WTC11 (cell line): ENCODE measurements around the gene ORM2.

Experiments
- NFYB ChIP-seq: sonication (generic); formaldehyde crosslinking; conservative IDR thresholded peaks from 2 replicates; pipeline ENCODE4 v1.8.0; 2022; ENCODE audit warnings: low read depth, missing genetic modification reagents
- SP1 ChIP-seq: sonication (generic); formaldehyde crosslinking; conservative IDR thresholded peaks from 2 replicates; pipeline ENCODE4 v1.8.1; 2022; ENCODE audit warnings: missing genetic modification reagents
- TEAD4 ChIP-seq: sonication (generic); formaldehyde crosslinking; IDR thresholded peaks from 2 replicates; pipeline ENCODE4 v1.8.0; 2022; ENCODE audit warnings: mild to moderate bottlenecking, missing genetic modification reagents
- TF ChIP-seq, protein P1 (sequence below): fragments of 200-600 bp; IDR thresholded peaks from 2 replicates; pipeline ENCODE4 v1.8.0; 2022; ENCODE audit warnings: antibody characterized with exemption
- TF ChIP-seq, protein P2 (sequence below): sonication (generic); formaldehyde crosslinking; IDR thresholded peaks from 2 replicates; pipeline ENCODE4 v1.8.1; 2022; ENCODE audit warnings: missing genetic modification reagents, borderline replicate concordance
- TF ChIP-seq, protein P3 (sequence below): sonication (generic); formaldehyde crosslinking; IDR thresholded peaks from 2 replicates; pipeline ENCODE4 v1.8.0; 2022; ENCODE audit warnings: mild to moderate bottlenecking, missing genetic modification reagents

DNA sequence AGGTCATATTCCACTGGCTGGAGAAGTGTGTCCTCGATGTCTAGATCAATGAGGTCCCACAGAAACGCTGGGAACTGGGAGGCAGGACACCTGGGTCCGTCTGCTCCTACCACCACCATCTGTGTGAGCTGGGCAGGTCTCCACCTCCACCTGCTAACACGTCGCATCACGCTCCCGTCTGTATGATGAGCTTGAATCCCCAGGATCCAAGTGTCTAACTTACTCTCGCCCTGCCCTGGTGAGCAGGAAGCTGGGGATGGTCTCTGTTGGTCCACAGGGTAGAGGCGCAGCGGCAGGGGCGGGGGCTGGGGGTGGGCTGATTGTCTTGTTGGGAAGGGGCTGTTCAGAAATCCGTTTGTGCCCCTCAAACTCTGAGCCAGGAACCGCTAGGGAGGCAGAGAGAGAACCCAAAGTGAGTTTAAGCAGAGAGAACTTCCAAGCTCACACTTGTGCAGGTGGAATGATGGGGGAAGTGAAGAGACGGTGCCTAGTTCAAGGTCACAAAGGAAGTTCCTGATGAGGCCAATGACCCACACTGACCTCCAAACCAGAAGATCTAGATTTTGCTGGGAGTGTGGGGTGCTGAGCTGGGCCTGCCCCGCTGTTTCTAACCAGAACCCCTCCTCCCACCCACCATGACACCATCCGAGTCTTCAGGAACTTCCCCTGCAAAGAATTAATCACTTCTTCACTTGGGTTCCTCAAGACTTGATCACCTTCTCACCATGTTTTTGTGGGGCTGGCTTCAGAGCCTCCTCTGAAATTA, 21.1 kb downstream of the ORM2 start:
- TF ChIP-seq, protein P1, sequence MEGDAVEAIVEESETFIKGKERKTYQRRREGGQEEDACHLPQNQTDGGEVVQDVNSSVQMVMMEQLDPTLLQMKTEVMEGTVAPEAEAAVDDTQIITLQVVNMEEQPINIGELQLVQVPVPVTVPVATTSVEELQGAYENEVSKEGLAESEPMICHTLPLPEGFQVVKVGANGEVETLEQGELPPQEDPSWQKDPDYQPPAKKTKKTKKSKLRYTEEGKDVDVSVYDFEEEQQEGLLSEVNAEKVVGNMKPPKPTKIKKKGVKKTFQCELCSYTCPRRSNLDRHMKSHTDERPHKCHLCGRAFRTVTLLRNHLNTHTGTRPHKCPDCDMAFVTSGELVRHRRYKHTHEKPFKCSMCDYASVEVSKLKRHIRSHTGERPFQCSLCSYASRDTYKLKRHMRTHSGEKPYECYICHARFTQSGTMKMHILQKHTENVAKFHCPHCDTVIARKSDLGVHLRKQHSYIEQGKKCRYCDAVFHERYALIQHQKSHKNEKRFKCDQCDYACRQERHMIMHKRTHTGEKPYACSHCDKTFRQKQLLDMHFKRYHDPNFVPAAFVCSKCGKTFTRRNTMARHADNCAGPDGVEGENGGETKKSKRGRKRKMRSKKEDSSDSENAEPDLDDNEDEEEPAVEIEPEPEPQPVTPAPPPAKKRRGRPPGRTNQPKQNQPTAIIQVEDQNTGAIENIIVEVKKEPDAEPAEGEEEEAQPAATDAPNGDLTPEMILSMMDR, result no peak
- TF ChIP-seq SP1 (CRISPR knock-in tag) (no peak), NFYB (CRISPR knock-in tag) (no peak), TEAD4 (CRISPR knock-in tag) (no peak)
- TF ChIP-seq, protein P2, sequence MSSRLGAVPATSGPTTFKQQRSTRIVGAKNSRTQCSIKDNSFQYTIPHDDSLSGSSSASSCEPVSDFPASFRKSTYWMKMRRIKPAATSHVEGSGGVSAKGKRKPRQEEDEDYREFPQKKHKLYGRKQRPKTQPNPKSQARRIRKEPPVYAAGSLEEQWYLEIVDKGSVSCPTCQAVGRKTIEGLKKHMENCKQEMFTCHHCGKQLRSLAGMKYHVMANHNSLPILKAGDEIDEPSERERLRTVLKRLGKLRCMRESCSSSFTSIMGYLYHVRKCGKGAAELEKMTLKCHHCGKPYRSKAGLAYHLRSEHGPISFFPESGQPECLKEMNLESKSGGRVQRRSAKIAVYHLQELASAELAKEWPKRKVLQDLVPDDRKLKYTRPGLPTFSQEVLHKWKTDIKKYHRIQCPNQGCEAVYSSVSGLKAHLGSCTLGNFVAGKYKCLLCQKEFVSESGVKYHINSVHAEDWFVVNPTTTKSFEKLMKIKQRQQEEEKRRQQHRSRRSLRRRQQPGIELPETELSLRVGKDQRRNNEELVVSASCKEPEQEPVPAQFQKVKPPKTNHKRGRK (CRISPR knock-in tag), result no peak
- TF ChIP-seq, protein P3, sequence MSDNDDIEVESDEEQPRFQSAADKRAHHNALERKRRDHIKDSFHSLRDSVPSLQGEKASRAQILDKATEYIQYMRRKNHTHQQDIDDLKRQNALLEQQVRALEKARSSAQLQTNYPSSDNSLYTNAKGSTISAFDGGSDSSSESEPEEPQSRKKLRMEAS (CRISPR knock-in tag), result no peak
